GM06990 (cell line): ENCODE measurements around the gene KLHL17.
A peak's percentile ranks its signal among the peaks of the same experiment; 100 is the strongest.
"Not testable (repeated sequence)": the region's sequence is repeated elsewhere in the genome, so short reads cannot be mapped to it uniquely, and the experiment has no call there.

ENCODE experiments used
- DNase-seq: peaks from one replicate; pipeline ENCODE4 v3.0.0-alpha.2; 2011; ENCODE audit not compliant: insufficient read length; ENCODE audit errors: extremely low read depth
- H3K27me3 ChIP-seq: replicated peaks from 2 replicates; pipeline ENCODE4 v1.6.0; 2011; ENCODE audit warnings: low read length; ENCODE audit not compliant: control insufficient read depth, insufficient read depth
- H3K36me3 ChIP-seq: 2 replicates; pipeline ENCODE4 v1.5.1; 2011; ENCODE audit warnings: low read length; ENCODE audit not compliant: control insufficient read depth, insufficient read depth
- H3K4me3 ChIP-seq: replicated peaks from 2 replicates; pipeline ENCODE4 v1.5.1; 2011; ENCODE audit warnings: low read depth, mild to moderate bottlenecking, control low read depth, low read length
- CTCF ChIP-seq: IDR thresholded peaks from 2 replicates; pipeline ENCODE4 v1.5.1; 2011; ENCODE audit warnings: low read length, control low read depth, mild to moderate bottlenecking, inconsistent platforms; ENCODE audit not compliant: insufficient read depth, poor library complexity, severe bottlenecking

Gene KLHL17

GRCh38 chr1:975365-975764 lies 15.0 kb downstream of the KLHL17 start:
- H3K36me3 ChIP-seq: no peaks in the 10 kb centered on the region
- no peak overlapping the region for H3K4me3 ChIP-seq
- no peaks in the 10 kb centered on the region; the same call in 1 of the 2 replicates for H3K27me3 ChIP-seq
- no peak for DNase-seq
- TF ChIP-seq CTCF: no peak

- no peaks in the 10 kb centered on the region; the same call in 1 of the 2 replicates for H3K27me3 ChIP-seq
- H3K36me3 ChIP-seq: no peaks in the 10 kb centered on the region
- H3K4me3 ChIP-seq: no peak overlapping the region
- DNase-seq: peak; percentile 63
- peak; percentile 66 for TF ChIP-seq CTCF
Observed at GRCh38 chr1:975896-976683, 15.7 kb downstream of the KLHL17 start.

- not testable (repeated sequence) for H3K36me3 ChIP-seq, DNase-seq, H3K4me3 ChIP-seq, H3K27me3 ChIP-seq
Observed at GRCh38 chr1:976791-977190, 16.4 kb downstream of the KLHL17 start.

- Histone ChIP-seq H3K36me3 (no peaks in the 10 kb centered on the region), H3K27me3 (no peaks in the 10 kb centered on the region; the same call in 1 of the 2 replicates), H3K4me3 (no peak overlapping the region)
- DNase-seq: no peak
- no peak for TF ChIP-seq CTCF
Observed at GRCh38 chr1:978069-978834, 17.9 kb downstream of the KLHL17 start.

GRCh38 chr1:978835-979743 lies 18.7 kb downstream of the KLHL17 start:
- Histone ChIP-seq H3K36me3 (no peaks in the 10 kb centered on the region), H3K27me3 (no peaks in the 10 kb centered on the region; the same call in 1 of the 2 replicates), H3K4me3 (no peak overlapping the region)
- no peak for DNase-seq
- no peak for TF ChIP-seq CTCF

DNA sequence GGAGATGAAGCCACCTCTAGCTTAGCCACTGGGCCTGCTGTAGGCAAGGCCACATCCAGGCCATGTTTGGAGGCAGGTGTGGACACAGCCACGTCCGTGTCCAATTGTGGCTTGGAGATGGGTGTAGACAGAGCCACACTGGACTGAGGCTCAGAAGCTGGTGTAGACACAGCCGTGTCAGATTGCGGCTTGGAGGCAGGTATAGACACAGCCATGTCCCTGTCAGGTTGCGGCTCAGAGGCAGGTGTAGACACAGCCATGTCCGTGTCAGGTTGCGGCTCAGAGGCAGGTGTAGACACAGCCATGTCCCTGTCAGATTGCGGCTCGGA lies 19.3 kb downstream of the KLHL17 start:
- Histone ChIP-seq H3K4me3 (no peak overlapping the region), H3K36me3 (no peaks in the 10 kb centered on the region), H3K27me3 (no peaks in the 10 kb centered on the region; the same call in 1 of the 2 replicates)
- no peak for TF ChIP-seq CTCF
- DNase-seq: no peak
